ENCODE measurements around the gene SCN5A.

- no peak for TF ChIP-seq USF2 (IDR thresholded peaks at IDR 0.05; ENCODE audit: low read length)
- TF ChIP-seq SRF (IDR thresholded peaks at IDR 0.05; ENCODE audit: low read depth, low read length), result no peak
- TF ChIP-seq HDAC6 (IDR thresholded peaks at IDR 0.05; ENCODE audit: low read depth, low read length), result no peak
- TF ChIP-seq MAX (IDR thresholded peaks at IDR 0.05), result no peak
- no peak for TF ChIP-seq TEAD4 (IDR thresholded peaks at IDR 0.05; ENCODE audit: low read depth, low read length)
- TF ChIP-seq EGR1 (IDR thresholded peaks at IDR 0.05; ENCODE audit: borderline replicate concordance, low read depth, low read length), result no peak
- no peak for TF ChIP-seq RNF2 (IDR thresholded peaks at IDR 0.05; ENCODE audit: borderline replicate concordance, low read depth, low read length, missing control alignments, poor library complexity, severe bottlenecking)
- no peak for TF ChIP-seq POLR2A (IDR thresholded peaks at IDR 0.05; ENCODE audit: control extremely low read depth in 1 of 2, low read depth in 2 of 2, low read length in 2 of 2)
- TF ChIP-seq CTCF (IDR thresholded peaks at IDR 0.05; ENCODE audit: control extremely low read depth in 1 of 3, insufficient read depth in 1 of 3, low read depth in 1 of 3, low read length in 3 of 3), result no peak
- no peak for TF ChIP-seq POU5F1 (IDR thresholded peaks at IDR 0.05; ENCODE audit: low read depth, low read length)
- no peak for TF ChIP-seq RFX5 (IDR thresholded peaks at IDR 0.05; ENCODE audit: borderline replicate concordance, low read depth, low read length)
- no peak for TF ChIP-seq YY1 (IDR thresholded peaks at IDR 0.05; ENCODE audit: low read depth, low read length)
- no peak for TF ChIP-seq ZNF274 (IDR thresholded peaks at IDR 0.05; ENCODE audit: borderline replicate concordance, extremely low read depth, low read length)
- no peak for TF ChIP-seq SP2 (IDR thresholded peaks at IDR 0.05; ENCODE audit: low read length)
Measured at GRCh38 chr3:38558864-38559263, 90.6 kb downstream of the SCN5A start.
